ENCODE results near the gene SLC35D1. TPM values are rescaled to one million over a fixed set of nuclear protein-coding genes. Genes with fewer than 3 reads are reported as not detected.

Gene SLC35D1
- total RNA-seq, 1 experiment from 2014 or later, result 7.0 TPM

DNA sequence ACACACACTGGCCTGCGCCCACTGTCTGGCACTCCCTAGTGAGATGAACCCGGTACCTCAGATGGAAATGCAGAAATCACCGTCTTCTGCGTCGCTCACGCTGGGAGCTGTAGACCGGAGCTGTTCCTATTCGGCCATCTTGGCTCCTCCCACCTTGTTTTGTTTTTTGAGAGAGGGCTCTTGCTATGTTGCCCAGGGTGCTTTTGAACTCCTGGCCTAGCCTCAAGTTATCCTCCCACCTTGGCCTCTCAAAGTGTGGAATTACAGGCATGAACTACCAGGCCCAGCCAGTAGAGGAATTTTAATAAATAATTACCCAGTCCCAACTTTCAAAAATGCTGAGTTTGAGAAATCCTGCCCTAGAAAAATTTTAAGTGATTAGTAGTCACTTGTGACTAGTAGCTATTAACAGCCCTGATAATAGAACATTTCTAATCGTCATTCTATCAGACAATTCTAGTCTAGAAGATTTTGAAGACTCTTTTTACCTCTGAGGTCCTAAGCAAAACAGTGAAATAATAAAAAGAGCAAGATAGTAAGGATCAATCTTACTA is 30.9 kb upstream of the SLC35D1 start:
- ATAC-seq, result no peak
- Histone ChIP-seq H3K9me3 (ENCODE audit: control insufficient read depth, insufficient read depth, low read depth, low read length) (no peaks in the 10 kb centered on the region), H3K27me3 (ENCODE audit: control insufficient read depth, insufficient read depth, low read length) (no peaks in the 10 kb centered on the region), H3K36me3 (ENCODE audit: control insufficient read depth, insufficient read depth, low read length) (no peaks in the 10 kb centered on the region), H3K4me1 (ENCODE audit: control insufficient read depth, insufficient read depth, low read length) (no peaks in the 10 kb centered on the region), H3K27ac (ENCODE audit: low read length) (no peak overlapping the region), H3K4me3 (ENCODE audit: low read depth in 2 of 2, low read length in 2 of 2) (no peak overlapping the region)
- intact Hi-C loops (cut with micrococcal nuclease; ENCODE audit: unreplicated experiment) (no loop called here), in situ Hi-C loops (cut with HindIII; ENCODE audit: low pct_unique_long_range_greater_than_20kb, low sequenced_read_pairs) (no loop called here)
- TF ChIP-seq SIN3A (IDR thresholded peaks at IDR 0.05; ENCODE audit: borderline replicate concordance, insufficient read depth, low read depth, low read length) (no peak), TCF7L2 (IDR thresholded peaks at IDR 0.05; ENCODE audit: low read depth, low read length) (no peak), POLR2AphosphoS5 (IDR thresholded peaks at IDR 0.05; ENCODE audit: low read depth, low read length) (no peak)
- TF ChIP-seq, protein P1, sequence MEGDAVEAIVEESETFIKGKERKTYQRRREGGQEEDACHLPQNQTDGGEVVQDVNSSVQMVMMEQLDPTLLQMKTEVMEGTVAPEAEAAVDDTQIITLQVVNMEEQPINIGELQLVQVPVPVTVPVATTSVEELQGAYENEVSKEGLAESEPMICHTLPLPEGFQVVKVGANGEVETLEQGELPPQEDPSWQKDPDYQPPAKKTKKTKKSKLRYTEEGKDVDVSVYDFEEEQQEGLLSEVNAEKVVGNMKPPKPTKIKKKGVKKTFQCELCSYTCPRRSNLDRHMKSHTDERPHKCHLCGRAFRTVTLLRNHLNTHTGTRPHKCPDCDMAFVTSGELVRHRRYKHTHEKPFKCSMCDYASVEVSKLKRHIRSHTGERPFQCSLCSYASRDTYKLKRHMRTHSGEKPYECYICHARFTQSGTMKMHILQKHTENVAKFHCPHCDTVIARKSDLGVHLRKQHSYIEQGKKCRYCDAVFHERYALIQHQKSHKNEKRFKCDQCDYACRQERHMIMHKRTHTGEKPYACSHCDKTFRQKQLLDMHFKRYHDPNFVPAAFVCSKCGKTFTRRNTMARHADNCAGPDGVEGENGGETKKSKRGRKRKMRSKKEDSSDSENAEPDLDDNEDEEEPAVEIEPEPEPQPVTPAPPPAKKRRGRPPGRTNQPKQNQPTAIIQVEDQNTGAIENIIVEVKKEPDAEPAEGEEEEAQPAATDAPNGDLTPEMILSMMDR (IDR thresholded peaks at IDR 0.05), result no peak
- TF ChIP-seq, protein P2, sequence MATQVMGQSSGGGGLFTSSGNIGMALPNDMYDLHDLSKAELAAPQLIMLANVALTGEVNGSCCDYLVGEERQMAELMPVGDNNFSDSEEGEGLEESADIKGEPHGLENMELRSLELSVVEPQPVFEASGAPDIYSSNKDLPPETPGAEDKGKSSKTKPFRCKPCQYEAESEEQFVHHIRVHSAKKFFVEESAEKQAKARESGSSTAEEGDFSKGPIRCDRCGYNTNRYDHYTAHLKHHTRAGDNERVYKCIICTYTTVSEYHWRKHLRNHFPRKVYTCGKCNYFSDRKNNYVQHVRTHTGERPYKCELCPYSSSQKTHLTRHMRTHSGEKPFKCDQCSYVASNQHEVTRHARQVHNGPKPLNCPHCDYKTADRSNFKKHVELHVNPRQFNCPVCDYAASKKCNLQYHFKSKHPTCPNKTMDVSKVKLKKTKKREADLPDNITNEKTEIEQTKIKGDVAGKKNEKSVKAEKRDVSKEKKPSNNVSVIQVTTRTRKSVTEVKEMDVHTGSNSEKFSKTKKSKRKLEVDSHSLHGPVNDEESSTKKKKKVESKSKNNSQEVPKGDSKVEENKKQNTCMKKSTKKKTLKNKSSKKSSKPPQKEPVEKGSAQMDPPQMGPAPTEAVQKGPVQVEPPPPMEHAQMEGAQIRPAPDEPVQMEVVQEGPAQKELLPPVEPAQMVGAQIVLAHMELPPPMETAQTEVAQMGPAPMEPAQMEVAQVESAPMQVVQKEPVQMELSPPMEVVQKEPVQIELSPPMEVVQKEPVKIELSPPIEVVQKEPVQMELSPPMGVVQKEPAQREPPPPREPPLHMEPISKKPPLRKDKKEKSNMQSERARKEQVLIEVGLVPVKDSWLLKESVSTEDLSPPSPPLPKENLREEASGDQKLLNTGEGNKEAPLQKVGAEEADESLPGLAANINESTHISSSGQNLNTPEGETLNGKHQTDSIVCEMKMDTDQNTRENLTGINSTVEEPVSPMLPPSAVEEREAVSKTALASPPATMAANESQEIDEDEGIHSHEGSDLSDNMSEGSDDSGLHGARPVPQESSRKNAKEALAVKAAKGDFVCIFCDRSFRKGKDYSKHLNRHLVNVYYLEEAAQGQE (IDR thresholded peaks at IDR 0.05; ENCODE audit: insufficient read depth in 1 of 2, low read depth in 2 of 2, low read length in 1 of 2), result no peak
- BruUV-seq (replicated peaks), result no TSS peak
- POLR2A ChIA-PET, result no interaction called here
- CTCF ChIA-PET, result no interaction called here
- no peak for DNase-seq (ENCODE audit: low read depth, low spot score)

DNA sequence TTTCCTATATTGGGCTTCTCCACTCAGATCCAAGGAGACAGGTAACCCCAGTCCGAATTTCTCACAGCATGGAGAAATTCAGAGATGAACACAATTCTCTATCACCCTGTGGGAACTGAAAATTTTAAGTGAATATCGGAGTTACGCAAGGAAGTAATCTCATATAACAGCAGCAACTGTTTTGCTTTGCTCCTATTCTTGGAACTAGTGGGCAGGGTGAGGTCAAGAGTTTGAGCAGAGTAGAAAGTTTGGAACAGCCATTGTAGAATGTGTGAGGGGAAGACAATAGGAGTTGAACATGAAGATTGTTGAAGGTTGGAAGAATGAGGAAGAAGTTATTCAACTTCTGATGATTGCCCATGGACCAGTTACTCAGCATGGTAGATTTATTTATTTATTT is 24.3 kb upstream of the SLC35D1 start:
- H3K36me3 ChIP-seq (ENCODE audit: control insufficient read depth, insufficient read depth, low read length), result no peaks in the 10 kb centered on the region
- ChIA-PET CTCF (no interaction called here), POLR2A (no interaction called here)
- no peak overlapping the region for H3K4me3 ChIP-seq (ENCODE audit: low read depth in 2 of 2, low read length in 2 of 2)
- H3K27me3 ChIP-seq (ENCODE audit: control insufficient read depth, insufficient read depth, low read length), result no peaks in the 10 kb centered on the region
- BruUV-seq (replicated peaks), result no TSS peak
- H3K9me3 ChIP-seq (ENCODE audit: control insufficient read depth, insufficient read depth, low read depth, low read length), result no peaks in the 10 kb centered on the region
- TF ChIP-seq, protein P2 (IDR thresholded peaks at IDR 0.05; ENCODE audit: insufficient read depth in 1 of 2, low read depth in 2 of 2, low read length in 1 of 2), result no peak
- TF ChIP-seq SIN3A (IDR thresholded peaks at IDR 0.05; ENCODE audit: borderline replicate concordance, insufficient read depth, low read depth, low read length) (no peak), TCF7L2 (IDR thresholded peaks at IDR 0.05; ENCODE audit: low read depth, low read length) (no peak)
- TF ChIP-seq, protein P1 (IDR thresholded peaks at IDR 0.05), result no peak
- no peak for DNase-seq (ENCODE audit: low read depth, low spot score)
- in situ Hi-C loops (cut with HindIII; ENCODE audit: low pct_unique_long_range_greater_than_20kb, low sequenced_read_pairs) (no loop called here), intact Hi-C loops (cut with micrococcal nuclease; ENCODE audit: unreplicated experiment) (no loop called here)
- no peaks in the 10 kb centered on the region for H3K4me1 ChIP-seq (ENCODE audit: control insufficient read depth, insufficient read depth, low read length)
- no peak for ATAC-seq
- no peak overlapping the region for H3K27ac ChIP-seq (ENCODE audit: low read length)

Measured in Panc1 (cell line).